GM12872 (cell line): ENCODE measurements around the gene CRB1.

ENCODE experiments used
- CTCF ChIP-seq: IDR thresholded peaks from 3 replicates; pipeline ENCODE4 v1.5.1; 2011; ENCODE audit warnings: low read depth, mild to moderate bottlenecking, low read length, moderate library complexity; ENCODE audit not compliant: insufficient read depth

Gene CRB1

DNA sequence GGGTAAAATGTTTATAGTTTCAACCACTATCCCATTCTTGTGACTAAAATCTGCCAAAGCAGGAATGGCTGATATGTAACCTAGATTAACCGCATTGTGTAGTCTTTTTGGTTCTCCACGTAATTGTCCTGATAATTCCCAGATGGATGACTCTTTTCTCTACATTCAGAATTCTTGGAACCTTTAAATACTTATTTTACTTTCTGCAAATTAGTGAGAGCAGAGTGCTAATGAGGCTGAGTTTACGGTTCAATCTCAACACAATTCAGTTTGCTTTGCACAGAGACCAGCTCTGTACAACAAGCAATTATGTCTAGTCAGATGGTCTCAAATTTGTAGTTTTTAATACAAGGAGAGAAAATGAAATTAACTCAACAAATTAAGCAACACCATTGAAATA lies 9.1 kb downstream of the CRB1 start:
- TF ChIP-seq CTCF, result no peak

DNA sequence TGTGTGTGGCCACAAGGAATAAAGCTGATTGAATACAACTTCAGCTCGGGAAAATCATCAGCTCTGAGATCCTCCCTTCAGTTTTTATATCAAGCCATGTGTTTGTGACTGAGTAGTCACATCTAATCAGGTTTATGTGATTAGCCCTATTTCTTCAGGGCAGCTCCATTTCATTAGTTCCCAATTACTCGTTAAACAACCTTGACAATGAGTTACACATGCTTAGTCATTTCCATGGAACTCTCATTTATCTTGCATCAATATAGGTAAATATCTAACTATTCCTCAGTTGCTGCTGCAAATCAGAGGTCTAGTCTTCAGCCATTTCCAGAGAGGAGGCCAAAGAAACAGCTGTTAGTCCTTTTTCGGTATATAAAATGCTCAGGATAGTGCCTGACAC lies 16.3 kb downstream of the CRB1 start:
- TF ChIP-seq CTCF, result no peak

DNA sequence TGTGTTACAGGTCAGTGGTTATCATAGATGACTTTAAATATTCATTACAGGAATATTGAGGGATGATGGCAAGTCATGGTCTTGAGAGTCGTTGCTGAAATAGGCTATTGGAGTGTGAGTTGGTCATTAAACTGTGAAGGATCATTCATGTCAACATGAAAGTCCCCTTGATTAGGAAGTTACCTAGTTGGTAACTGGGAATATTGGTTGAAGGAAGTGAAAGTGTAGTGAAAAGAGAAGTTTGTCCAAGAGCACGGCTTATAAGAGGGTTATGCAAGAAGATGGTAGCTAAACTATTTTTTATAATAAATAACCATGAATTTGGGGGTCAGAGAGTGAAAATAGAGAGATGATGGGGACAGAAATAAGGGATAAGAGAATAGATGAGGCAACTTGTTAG lies 16.9 kb downstream of the CRB1 start:
- no peak for TF ChIP-seq CTCF

GRCh38 chr1:197285526-197286205 lies 17.6 kb downstream of the CRB1 start:
- no peak for TF ChIP-seq CTCF

DNA sequence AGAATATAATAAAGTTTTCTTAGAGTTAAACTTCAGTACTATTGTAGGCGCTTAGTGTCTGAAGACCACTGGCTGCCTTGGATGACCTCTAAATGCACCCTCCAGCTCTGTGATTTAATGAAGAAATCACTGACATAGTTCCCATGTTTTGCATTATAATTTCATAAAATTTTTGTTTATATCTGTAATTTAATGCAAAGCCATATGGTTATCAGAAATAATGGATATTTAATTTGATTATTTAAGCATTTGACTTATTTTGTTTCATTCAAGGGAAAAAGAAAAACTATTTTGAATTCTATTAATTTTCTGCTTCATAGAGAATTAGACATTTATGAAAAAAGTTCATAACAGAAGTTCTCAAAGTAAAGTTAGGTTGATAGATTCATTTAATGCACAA lies 18.6 kb downstream of the CRB1 start:
- no peak for TF ChIP-seq CTCF

DNA sequence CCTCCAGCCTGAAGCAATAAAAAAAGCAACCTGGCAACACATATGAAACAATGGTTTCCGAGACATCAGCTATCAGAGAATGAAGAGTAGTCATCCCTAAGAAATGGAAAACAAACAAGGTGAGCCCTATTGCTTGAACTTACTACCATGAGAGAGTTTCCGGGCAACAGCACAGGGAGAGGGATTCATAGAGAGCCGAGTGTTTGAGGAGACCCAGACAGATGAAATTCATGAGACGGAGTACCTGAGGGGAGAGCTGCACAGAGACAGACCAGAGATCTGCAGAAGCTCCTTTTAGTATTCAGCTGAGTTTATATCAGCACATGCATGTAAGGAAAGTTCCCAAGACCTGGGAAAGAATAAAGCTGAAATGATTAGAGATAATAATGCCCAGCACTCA lies 19.8 kb downstream of the CRB1 start:
- TF ChIP-seq CTCF, result no peak

- no peak for TF ChIP-seq CTCF
Observed at GRCh38 chr1:197302775-197303174, 34.7 kb downstream of the CRB1 start.

DNA sequence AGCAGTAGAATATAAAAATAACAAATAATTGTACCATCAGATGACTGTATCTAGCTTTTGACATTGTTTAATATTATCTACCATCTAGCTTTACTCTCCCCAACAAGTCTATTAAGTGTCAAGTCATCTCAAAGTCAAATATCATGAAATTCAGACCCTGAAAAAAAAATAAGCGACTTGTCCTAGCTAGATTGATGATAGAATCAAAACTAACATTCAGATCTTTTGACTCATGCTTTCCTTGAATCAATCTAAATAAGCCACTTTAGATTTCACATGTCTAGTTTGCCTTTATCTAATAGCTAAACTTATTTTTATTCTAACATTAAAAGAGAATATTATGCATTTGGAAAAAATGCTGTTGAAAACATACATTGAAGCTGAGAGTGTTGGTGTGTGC lies 35.4 kb downstream of the CRB1 start:
- TF ChIP-seq CTCF, result no peak
